C4-2B (cell line): ENCODE measurements around the gene GHRHR.

Experiments
- CTCF ChIP-seq: fragments of 450-650 bp; conservative IDR thresholded peaks from 2 replicates; pipeline ENCODE4 v1.5.1; 2017; ENCODE audit warnings: mild to moderate bottlenecking
- ZFX ChIP-seq: fragments of 450-650 bp; IDR thresholded peaks from 2 replicates; pipeline ENCODE4 v1.6.1; 2017

- TF ChIP-seq CTCF (no peak), ZFX (no peak)
Measured at GRCh38 chr7:30931929-30932540, 31.7 kb upstream of the GHRHR start.
